Body of pancreas (tissue), 4 donors: ENCODE results near the gene ARHGDIB.

Experiments used
- CTCF ChIP-seq, 7 experiments: fragments of 450-650 bp in 4 of 7; fragments of 200-600 bp in 3 of 7; sonication (generic) in 3 of 7; IDR thresholded peaks; one replicate each; pipeline ENCODE4 v1.5.1; 2016 to 2019; ENCODE audit warnings: antibody characterized with exemption in 7 of 7
- POLR2A ChIP-seq, 3 donors: fragments of 450-650 bp; IDR thresholded peaks; one replicate each; pipeline ENCODE4 v1.6.1; 2016; ENCODE audit warnings: antibody characterized with exemption in 3 of 3, mild to moderate bottlenecking in 2 of 3

GRCh38 chr12:14892726-14893505 lies 68.5 kb downstream of the ARHGDIB start:
- TF ChIP-seq CTCF (IDR thresholded peaks at IDR 0.05) (no peak), POLR2A (IDR thresholded peaks at IDR 0.05) (no peak)
